ENCODE data around the gene NSMCE1.

NSMCE1 gene, protein sequence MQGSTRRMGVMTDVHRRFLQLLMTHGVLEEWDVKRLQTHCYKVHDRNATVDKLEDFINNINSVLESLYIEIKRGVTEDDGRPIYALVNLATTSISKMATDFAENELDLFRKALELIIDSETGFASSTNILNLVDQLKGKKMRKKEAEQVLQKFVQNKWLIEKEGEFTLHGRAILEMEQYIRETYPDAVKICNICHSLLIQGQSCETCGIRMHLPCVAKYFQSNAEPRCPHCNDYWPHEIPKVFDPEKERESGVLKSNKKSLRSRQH

DNA sequence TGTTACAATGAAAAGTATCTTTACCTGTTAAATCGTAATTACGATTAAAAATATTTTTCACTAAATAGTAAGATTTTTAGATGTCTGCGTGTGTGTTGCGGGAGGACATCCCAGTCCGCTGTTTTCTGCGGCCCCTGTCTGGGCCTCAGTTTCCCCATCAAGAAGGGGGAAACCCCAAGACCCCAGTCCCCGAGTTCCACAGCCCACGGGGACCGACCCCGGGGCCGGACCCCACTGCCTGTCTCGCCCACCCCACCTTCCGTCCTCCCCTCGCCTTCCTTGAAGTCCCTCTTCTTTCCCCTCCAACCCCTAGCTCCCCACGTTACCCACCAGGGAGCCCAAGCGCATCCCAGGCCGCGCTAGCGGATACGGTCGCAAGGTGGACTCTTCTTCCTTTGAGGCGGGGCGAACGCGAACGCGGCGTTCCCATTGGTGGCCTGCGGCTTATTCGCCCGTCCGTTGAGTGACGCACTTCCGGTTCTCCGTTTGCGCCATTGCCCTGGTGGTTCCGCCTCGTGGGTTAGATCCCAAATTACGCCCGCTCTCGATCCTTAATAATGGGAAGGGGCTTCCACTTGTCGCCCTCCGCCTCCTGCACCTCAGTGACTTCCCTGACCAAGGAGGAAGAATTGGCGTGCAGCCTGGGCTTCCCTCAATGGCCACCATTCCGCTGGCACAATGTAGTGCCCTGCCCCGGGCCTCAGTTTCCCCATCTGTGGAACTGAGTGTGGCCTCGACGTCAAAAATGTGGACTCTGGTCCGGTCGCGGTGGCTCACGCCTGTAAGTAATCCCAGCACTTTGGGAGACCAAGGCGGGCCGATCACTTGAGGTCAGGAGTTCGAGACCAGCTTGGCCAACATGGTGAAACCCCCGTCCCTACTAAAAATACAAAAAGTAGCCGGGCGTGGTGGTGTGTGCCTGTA lies at the start of gene NSMCE1:
NSMCE1 (minus strand) TSS at position 397 of the 924 bp plus-strand sequence. CDS start 11,202 bp downstream, outside the sequence.
- peak; percentile 80 to 95 (median 89) for DNase-seq

DNA sequence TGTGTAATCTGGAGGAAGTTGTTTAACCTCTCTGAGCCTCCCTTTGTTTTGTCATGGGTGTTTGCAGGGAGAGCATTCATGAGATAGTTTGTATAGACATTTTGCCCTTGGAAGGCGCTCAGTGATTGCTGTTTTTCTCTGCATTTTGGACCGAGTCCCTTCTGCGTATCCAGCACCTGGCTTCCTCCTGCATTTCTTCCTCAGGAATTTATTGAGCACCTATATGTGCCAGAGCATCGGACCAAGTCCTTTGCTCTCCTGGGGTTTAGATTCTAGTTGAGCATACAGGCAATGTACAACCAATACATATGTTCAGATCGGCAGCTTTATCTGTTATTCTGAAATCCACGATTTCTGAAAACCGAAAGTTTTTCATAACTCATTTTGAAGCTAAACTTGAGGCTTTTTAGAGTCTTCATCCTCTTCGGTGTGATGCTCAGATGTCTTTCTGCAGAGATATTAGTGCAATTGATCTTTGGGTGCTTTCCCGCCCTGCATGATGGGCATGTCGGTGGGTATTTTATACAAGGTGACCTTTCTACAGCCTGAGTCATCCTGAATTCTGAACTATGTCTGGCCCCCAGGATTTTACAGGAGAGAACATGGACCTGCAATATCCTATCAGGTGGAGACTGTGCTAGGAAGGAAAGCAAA lies 49.3 kb upstream of the NSMCE1 start:
- DNase-seq, result peak in 3 of 6 experiments; percentile 6 to 51 (median 29)

DNA sequence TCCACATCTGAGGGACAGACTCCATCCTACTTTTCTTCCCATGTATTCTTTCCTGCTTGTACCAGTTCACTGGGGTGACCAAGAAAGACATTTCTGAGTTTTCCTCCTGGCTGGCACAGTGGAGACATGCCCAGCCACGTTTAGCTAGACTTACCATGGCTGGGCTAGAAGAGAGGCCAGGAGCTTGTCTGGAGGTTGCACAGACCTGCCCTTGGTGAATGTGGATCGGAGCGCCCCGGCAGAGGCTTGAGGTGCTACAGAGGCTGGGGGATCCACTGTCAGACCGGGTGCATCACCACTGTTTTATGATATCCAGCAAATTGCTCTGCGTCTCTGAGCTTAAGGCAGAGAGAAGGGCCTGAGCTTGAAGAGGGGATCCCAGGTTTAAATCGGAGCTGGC lies 48.7 kb upstream of the NSMCE1 start:
- DNase-seq, result peak in 2 of 6 experiments; percentile 15 to 20

DNA sequence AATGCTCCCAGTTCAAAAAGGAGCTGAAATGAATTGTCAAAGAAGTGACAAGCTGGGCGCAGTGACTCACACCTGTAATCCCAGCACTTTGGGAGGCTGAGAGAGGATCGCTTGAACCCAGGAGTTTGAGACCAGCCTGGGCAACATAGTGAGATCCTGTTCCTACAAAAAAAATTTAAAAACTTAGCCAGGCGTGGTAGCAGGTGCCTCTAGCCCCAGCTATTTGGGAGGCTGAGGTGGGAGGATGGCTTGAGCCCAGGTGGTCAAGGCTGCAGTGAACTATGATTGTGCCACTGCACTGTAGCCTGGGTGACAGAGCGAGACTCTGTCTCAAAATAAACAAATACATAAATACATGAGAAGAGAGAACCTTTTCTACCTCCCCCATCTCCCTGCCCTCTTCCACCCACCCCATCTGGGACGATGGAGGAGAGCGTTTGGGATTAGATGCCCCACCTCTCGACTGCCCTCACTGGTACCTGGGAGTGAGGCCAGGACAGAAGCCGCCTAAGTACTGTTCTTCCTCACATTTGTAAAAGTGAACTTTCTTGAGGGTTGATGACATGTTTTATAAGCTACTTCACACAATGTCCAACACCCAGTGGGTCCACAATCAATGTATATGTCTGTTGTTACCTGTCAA lies 47.6 kb upstream of the NSMCE1 start:
- peak in 1 of 6 experiments; percentile 38 for DNase-seq

DNA sequence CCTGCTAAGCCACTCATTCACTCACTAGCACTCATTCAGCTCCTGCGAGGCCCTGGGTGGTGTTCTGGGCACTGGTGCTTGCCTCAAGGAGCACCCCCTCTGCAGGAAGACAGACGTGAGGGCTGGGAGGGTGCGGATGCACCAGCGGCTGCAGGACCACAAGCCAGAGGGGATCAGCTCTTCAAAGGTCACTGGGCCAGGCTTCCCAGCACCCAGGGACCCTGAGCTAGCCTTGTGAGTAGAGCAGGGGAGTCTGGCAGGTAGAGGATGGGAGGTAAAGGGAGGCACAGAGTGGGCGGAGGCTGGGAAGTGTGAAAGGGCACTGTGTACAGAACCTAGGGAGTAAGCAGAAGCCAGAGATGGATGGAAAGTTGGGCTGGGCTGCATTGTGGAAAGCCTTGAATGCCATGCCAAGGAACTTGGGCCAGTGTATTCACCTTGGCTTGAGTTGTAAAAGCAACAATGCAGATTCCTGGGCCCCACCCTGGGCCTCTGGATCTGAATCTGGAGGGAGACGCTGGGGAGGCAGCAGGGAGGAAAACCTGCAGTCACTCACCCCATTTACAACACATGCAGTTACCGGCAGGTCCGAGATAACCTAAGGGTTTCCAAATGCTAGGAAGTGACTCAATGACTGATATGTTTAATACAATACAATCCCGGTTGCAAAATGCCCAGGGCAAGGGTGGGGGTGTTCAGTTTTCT lies 46.9 kb upstream of the NSMCE1 start:
- peak; percentile 14 to 57 (median 34) for DNase-seq

DNA sequence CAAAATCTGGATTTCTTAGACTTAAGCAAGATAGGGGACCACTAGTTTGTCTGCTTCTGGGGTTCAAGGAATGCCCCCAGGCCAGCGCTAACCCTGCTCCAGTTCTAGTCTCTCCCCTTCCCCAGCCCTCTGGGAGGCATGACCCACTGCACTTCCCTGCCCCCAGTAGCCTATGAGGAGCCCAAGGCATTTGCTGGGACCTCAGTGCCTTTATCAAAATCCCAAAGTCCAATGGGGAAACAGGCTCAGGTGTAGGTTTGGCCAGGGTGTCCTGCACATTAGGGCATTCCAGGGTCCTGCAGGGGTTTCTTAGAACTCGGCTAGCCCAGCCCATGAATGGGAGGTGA lies 46.4 kb upstream of the NSMCE1 start:
- DNase-seq, result no peak

DNA sequence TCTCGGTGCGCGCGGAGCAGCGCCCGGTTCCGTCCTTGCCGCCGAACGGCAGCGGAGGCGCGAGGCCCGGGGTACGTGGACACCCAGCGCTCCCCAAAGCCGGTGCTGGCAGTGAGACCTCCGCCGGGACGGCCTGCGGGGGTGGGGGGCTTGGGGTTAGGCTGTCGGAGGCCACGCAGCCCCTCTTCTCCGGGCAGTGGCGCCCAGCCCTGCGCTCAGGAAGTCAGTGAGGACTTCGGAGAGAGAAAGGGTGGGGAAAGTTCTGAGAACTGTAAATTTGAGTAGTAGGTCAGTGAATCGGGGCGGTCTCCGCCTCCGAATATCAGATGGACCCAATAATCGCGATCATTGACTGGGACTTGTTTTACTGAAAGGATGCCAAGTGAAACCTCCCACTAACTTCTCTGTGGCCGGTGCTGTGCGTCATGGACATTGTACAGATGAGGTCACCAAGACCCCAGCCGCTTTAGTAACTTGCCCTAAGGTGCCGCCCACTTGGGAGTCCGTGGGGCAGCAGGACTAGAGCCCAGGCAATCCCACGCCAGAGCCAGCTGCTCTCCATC lies 45.7 kb upstream of the NSMCE1 start:
- peak; percentile 28 to 60 (median 46) for DNase-seq

DNA sequence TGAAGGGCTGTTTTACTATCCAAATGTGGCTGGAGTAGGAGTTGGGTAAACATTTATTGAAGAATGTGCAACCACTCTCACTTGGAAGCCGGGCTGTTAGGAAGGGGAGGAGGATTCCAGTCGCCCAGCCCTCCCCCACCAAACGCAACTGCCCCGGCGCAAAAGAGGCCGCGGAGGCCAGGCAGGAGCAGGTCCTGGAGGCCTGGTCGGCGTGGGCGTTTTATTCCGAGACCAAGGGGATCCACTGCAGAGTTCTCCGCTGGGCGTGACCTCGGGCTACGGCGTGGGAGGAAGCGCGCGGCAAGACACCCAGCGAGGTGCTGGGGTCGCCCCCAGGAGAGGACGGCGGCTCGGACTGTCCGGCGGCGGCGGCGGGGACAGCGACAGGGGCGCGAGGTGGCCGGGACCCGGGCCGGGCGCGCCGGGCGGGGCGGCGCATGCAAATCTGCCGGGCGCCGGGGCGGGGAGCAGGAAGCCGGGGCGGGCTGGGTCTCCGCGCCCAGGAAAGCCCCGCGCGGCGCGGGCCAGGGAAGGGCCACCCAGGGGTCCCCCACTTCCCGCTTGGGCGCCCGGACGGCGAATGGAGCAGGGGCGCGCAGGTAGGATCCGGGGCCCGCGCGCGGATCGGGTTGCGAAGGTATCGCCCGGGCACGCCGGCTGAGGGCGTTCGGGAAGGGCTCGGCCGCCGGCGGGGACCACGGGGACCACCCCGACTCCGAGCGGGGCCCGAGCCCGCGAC lies 45.0 kb upstream of the NSMCE1 start, which contains the start of gene IL4R:
IL4R (plus strand) TSS at position 553 of the 739 bp plus-strand sequence. CDS start 26,230 bp downstream, outside the sequence.
- peak; percentile 49 to 70 (median 62) for DNase-seq

DNA sequence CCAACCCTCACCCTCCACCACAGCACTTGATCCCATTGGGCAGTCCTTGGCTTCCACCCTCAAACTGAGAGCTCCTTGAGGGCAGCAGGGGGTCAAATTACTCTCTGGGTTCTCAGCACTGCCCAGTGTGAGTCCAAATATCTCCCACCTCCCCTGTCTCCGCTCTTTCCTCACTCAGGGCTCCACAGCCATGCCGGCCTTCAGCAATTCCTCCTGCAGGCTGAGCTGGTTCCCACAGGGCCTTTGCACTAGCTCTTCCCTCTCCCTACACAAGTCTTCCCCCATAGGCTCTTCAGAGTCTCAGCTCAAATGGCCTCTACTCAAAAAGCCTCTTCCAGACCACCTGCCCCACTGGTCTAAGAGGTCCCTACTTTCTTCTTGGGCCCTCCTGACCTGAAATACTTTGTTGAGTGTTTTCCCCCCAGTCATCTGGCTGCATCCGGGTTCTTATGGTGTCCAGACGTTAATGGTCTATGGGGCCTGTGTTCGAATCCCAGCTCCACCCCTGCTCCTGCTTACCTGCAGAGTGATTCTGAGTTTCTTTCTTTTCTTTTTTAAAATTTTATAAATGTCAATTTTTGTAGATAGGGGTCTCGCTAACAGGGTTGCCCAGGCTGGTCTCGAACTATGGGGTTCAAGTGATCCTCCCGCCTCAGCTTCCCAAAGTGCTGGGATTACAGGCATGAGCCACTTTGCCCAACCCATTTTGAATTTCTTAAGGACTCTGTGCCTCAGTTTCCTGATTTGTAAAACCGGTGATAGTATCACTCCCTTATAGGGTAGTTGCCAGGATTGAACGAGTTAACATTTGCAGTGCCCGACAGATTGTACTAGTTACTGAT lies 44.2 kb upstream of the NSMCE1 start:
- DNase-seq, result no peak

DNA sequence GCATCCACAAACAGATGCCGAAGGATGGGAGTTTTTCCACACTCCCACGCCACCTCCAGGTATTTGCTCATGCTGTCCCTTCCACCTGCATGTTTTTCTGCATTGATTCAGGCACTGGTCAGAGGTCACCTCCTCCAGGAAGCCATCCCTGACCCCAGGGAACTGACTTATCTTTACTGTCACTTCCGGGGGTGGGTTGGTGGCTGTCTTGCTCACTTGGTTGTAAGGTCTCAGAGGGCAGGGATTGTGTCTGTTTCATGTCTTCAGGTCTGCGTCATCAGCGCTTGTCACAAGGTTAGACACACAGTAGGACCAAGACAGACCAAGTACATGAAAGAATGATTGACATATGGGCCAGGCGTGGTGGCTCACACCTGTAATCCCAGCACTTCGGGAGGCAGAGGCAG lies 43.3 kb upstream of the NSMCE1 start:
- DNase-seq, result no peak

DNA sequence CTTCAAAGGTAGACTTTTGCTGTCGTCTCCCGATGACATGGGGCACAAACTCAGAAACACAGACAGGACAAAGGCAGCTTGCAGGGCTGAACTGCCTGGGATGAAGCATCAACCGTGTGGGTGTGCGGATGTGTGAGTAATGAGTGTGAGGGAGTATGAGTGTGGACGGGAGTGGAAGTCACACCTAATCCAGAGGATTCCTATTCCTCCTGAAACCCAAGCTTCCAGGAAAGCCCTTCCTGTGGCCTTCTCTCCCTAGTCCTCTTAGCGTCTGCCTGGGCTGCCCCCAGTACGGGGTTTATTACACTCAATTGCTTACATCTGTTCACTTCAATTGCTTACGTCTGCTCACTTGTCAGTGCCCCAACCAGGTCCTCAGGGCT lies 42.9 kb upstream of the NSMCE1 start:
- no peak for DNase-seq

DNA sequence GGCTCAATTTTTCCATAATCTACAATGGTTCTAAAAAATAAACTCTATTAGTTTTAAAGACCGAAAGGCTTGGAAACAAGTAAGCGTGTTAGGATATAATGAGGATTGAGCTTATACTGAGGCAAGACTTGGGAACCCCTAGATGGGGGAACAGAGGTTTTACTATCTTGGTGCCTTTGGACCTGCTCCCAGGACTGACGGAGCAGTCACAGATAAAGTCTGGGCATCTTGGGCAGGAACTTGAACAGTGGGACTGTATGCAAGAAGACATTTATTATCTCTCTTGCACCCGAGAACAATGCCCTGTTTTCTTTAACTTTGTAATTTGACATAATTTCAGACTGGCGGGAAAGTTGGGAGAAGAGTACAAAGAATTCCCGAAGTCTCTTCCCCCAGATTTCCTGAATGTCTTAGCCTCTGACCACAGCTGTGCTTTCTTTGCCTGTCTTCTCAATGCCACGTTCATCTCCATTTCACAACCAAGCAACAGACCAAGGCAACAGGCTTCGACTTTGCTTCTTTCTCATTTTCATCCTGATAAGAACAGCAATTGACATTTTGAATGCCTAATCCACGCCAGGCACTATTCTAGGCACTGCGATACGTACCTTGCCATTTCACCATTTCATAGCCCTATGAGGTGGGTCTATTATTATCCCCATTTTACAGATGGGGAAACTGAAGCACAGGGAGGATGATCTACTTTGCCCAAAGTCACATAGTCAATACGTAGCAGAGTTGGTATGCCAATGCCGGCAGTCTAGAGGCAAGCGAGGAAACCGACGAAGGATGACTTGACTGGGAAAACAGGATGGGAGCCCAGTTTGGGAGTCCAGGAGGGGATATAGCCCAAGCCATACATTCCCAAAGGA lies 42.2 kb upstream of the NSMCE1 start:
- no peak for DNase-seq

DNA sequence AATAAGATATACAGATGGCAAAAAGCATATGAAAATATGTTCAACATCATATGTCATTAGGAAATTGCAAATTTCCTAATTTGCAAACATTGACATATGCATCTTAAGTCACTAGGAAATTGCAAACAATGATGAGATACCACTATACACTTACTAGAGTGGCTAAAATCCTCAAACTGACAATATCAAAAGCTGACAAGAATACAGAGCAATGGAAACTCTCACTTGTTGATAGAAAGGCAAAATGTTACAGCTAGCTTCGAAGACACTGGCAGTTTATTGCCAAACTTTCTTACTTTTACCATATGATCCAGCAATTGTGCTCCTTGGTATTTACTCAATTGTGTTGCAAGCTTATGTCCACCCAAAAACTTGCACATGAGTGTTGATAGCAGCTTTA lies 40.2 kb upstream of the NSMCE1 start:
- no peak for DNase-seq

DNA sequence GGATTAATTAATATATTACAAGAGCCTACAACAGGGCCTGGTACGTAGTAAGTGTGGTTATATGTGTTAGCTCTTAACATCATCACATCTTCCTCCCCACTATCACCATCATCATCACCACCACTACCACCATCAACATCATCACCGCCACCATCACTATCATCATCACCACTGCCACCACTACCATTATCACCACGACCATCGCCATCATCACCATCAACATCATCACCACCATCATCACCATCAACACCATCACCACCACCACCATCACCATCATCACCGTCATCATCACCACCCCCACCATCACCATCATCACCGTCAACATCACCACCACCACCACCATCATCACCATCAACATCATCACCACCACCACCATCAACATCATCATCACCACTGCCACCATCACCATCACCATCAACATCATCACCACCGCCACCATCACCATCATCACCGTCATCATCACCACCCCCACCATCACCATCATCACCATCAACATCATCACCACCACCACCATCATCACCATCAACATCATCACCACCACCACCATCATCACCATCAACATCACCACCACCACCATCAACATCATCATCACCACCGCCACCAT lies 37.4 kb upstream of the NSMCE1 start:
- DNase-seq, result no peak

DNA sequence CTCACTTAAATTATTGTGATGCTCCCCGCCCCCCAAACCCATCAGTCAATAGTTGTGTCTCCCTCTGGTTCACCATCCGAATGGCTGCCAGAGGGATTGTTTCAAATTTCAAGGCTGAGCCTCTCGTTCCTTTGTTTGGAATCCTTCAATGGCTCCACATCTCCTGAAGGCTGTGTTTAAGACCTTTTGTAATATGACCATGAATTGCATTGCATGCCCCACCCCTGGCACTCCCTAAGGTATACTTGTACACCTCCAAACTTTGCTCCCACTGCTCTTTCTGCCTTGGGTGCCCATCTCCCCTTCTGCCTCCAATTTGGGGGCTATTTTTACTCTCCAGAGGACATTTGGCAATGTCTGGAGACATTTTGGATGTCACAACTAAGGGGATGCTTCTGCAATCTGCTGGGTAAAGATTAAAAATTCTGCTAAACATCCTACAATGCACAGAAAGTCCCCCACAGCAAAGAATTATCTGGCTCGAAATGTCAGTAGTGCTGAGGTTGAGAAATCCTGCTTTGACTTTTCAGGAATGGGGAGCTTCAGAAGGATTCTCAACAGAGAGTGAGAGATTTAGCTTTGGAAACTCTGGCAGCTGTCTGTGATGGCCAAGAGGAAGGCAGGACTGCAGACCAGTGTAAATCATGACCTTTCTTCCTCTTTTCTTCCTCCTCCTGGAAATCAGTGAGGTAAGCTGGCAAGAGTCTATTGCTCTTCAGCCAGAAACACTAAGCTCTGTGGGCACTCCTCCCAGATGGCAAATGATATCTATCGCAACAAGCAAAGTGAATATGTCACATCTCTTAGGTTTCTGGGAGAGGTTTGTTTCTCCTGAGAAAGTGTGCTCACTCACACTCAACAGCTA lies 36.5 kb upstream of the NSMCE1 start:
- no peak for DNase-seq

DNA sequence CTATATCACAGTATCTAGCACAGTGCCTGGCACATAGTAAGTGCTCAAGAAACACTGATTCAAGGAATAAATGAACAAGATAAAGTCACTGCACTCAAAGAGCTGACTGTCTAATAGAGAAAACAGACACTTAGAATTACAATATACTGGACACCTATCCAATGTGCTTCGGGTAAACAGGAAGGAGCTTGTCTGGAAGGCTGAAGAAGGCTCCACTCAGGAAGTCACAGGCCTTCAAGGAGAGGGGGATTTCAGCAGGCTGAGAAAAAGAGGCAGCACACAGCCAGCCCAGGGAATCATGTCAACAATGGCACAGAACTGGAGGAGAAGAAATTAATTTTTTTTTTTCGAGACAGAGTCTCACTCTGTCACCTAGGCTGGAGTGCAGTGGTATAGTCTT lies 35.5 kb upstream of the NSMCE1 start:
- no peak for DNase-seq

DNA sequence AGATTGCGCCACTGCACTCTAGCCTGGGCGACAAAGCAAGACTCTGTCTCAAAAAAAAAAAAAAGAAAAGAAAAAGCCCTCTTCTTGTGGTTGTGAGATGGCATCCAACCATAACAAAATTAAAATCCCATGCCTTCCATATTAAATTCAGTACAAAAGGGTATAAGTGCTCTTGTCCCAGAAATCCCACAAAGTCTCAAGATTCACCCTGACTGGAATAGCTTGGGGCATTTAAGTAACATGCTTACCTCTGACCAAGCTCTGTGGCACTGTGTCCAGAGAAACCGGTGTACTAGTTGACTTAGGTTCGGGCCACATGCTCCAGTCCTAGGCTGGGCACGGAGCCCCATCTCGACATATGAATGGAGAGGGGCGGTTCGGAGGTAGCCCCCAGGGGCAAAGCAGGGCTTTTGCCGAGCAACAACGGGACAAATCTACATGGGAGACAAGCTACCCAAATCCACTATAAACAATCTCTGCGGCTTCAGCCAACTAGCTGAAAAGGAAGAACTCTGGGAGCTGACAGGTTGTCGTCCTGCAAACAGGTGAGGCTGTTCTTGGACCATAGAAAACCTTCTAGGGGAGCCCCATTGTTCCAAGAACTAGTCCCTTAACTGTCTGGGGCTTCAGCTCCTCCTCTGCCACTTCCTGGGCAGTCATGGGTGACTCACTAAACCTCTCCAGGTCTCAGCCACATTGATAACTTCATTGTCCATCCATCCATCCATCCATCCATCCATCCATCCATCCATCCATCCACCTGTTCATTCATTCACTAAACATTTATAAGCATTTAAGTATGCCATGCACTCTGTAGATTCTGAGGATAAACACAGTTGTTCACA lies 34.9 kb upstream of the NSMCE1 start:
- DNase-seq, result no peak
